A673 (cell line): ENCODE results near the gene CCDC33. TPM values are rescaled to one million over a fixed set of nuclear protein-coding genes. Genes with fewer than 3 reads are reported as not detected.
A peak's percentile ranks its signal among the peaks of the same experiment; 100 is the strongest.

Source experiments
- BruUV-seq: library from RNA; stranded (reverse); fragments of 400-500 nt; replicated peaks from 2 replicates; lab custom pipeline; 2021; lab: Mats Ljungman, UMichigan
- CTCF ChIA-PET: fragments of 300-600 bp; sonication (Branson Sonifier 250); formaldehyde crosslinking; loops from one replicate; lab custom pipeline; 2022; ENCODE audit warnings: antibody characterized with exemption; lab: Charles Lee
- POLR2A ChIA-PET: fragments of 300-600 bp; sonication (Branson Sonifier 250); formaldehyde crosslinking; loops from one replicate; lab custom pipeline; 2022; ENCODE audit warnings: antibody characterized with exemption; ENCODE audit not compliant: low non-redundant PET; lab: Charles Lee
- DNase-seq: peaks from one replicate; pipeline ENCODE4 v3.0.0-alpha.2; 2015; ENCODE audit warnings: low spot score
- H3K27ac ChIP-seq: fragments of 200-600 bp; sonication (generic); 2 replicates; pipeline ENCODE4 v1.5.1; 2016; ENCODE audit warnings: mixed run types, low read depth, mild to moderate bottlenecking, mixed read lengths, antibody characterized with exemption, low read length; ENCODE audit not compliant: poor library complexity, severe bottlenecking
- H3K27me3 ChIP-seq: fragments of 200-600 bp; sonication (generic); replicated peaks from 2 replicates; pipeline ENCODE4 v1.6.1; 2017; ENCODE audit warnings: mixed run types, low read depth, mild to moderate bottlenecking, mixed read lengths, antibody characterized with exemption, low read length; ENCODE audit not compliant: insufficient read depth, poor library complexity
- H3K36me3 ChIP-seq: fragments of 200-600 bp; sonication (generic); 2 replicates; pipeline ENCODE4 v1.6.1; 2016; ENCODE audit warnings: mixed run types, mild to moderate bottlenecking, mixed read lengths, antibody characterized with exemption, low read length; ENCODE audit not compliant: insufficient read depth, poor library complexity, severe bottlenecking
- H3K4me1 ChIP-seq: fragments of 200-600 bp; sonication (generic); 2 replicates; pipeline ENCODE4 v1.6.1; 2017; ENCODE audit warnings: mixed run types, mild to moderate bottlenecking, mixed read lengths, antibody characterized with exemption, low read length; ENCODE audit not compliant: insufficient read depth, poor library complexity, severe bottlenecking
- H3K4me3 ChIP-seq: fragments of 200-600 bp; sonication (generic); 2 replicates; pipeline ENCODE4 v1.5.1; 2016; ENCODE audit warnings: low read depth, mixed run types, mild to moderate bottlenecking, mixed read lengths, low read length; ENCODE audit not compliant: poor library complexity, severe bottlenecking
- H3K9me3 ChIP-seq: fragments of 200-600 bp; sonication (generic); 2 replicates; pipeline ENCODE4 v1.6.1; 2016; ENCODE audit warnings: mixed run types, low read depth, mild to moderate bottlenecking, mixed read lengths, antibody characterized with exemption, low read length; ENCODE audit not compliant: poor library complexity, severe bottlenecking
- EZH2 ChIP-seq: fragments of 200-600 bp; sonication (generic); IDR thresholded peaks from 2 replicates; pipeline ENCODE4 v1.6.1; 2017; ENCODE audit warnings: borderline replicate concordance, low read depth, mild to moderate bottlenecking, mixed read lengths, antibody characterized with exemption, low read length; ENCODE audit not compliant: poor library complexity, severe bottlenecking
- intact Hi-C: fragments of 100-400 bp; cut with micrococcal nuclease; formaldehyde crosslinking; loops from one replicate; pipeline ENCODE4 v1.10.0; 2022; ENCODE audit not compliant: unreplicated experiment
- total RNA-seq: library from RNA; stranded (reverse); gene quantifications from 2 replicates; pipeline ENCODE4 v1.2.3, GENCODE V29; 2021
- TF ChIP-seq, protein P1 (sequence below): fragments of 300-800, 200-600 bp; sonication (generic); conservative IDR thresholded peaks from 2 replicates; pipeline ENCODE4 v1.5.1; 2017; ENCODE audit warnings: low read depth, mild to moderate bottlenecking, antibody characterized with exemption, low read length, moderate library complexity, mixed read lengths

Gene CCDC33
- total RNA-seq, 1 experiment from 2014 or later = not detected

DNA sequence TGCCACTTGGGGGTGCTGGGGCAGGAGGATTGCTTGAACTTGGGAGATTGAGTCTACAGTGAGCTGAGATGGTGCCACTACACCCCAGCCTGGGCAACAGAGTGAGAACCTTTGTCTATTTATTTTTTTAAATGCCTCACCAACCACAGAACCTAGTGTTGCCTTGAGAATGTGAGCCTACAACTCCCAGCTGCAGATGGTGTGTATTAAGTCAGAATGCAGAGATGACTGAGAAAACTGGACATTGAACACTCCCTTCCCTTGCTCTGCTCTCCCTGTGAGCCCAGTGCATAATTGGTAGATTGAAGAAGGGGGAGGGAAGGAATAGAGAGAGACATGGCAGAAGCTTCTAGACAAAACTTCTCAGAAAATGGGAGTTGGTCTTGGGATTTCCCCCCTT is 53.5 kb downstream of the CCDC33 start:
- no peaks in the 10 kb centered on the region for H3K36me3 ChIP-seq
- no TSS peak for BruUV-seq
- intact Hi-C loops = no loop called here
- no peak overlapping the region for H3K4me3 ChIP-seq
- TF ChIP-seq, protein P1, sequence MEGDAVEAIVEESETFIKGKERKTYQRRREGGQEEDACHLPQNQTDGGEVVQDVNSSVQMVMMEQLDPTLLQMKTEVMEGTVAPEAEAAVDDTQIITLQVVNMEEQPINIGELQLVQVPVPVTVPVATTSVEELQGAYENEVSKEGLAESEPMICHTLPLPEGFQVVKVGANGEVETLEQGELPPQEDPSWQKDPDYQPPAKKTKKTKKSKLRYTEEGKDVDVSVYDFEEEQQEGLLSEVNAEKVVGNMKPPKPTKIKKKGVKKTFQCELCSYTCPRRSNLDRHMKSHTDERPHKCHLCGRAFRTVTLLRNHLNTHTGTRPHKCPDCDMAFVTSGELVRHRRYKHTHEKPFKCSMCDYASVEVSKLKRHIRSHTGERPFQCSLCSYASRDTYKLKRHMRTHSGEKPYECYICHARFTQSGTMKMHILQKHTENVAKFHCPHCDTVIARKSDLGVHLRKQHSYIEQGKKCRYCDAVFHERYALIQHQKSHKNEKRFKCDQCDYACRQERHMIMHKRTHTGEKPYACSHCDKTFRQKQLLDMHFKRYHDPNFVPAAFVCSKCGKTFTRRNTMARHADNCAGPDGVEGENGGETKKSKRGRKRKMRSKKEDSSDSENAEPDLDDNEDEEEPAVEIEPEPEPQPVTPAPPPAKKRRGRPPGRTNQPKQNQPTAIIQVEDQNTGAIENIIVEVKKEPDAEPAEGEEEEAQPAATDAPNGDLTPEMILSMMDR = no peak
- TF ChIP-seq EZH2 = no peak
- peaks cover 20% of the 10 kb centered on the region for H3K4me1 ChIP-seq
- DNase-seq = no peak
- CTCF ChIA-PET = no interaction called here
- POLR2A ChIA-PET = no interaction called here
- no peaks in the 10 kb centered on the region for H3K9me3 ChIP-seq
- no peaks in the 10 kb centered on the region for H3K27me3 ChIP-seq
- no peak overlapping the region for H3K27ac ChIP-seq

DNA sequence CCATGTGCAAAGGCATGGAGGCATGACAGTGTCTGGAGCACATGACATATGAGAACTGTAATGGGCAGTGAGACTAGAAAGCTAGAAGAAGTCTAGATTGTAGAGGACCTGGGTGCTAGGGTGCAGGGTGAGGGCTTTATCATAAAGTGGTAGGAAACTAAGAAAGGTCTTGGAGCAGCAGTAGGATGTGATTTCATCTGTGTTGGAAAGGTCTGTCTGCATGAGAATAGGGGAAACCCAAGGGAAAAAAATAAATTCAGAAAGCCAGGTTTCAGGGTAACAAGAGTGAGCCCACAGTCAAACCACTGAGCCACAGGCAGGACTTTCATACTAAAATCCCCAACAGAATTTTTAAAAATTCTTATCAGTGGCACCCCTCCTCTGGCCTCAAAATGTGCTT is 54.5 kb downstream of the CCDC33 start:
- Histone ChIP-seq H3K4me1 (peaks cover 20% of the 10 kb centered on the region), H3K27ac (peak overlapping the region; percentile 83), H3K36me3 (no peaks in the 10 kb centered on the region), H3K4me3 (peak overlapping the region; percentile 23), H3K9me3 (no peaks in the 10 kb centered on the region), H3K27me3 (no peaks in the 10 kb centered on the region)
- POLR2A ChIA-PET = no interaction called here
- TF ChIP-seq, protein P1 = no peak
- no peak for TF ChIP-seq EZH2
- no TSS peak for BruUV-seq
- no peak for DNase-seq
- intact Hi-C loops = loop anchor here (1.0 kb wide), 1 partner anchor 25 kb away; no protein-coding TSS in a partner anchor
- CTCF ChIA-PET = interaction anchor here (1.5 kb wide), 1 partner anchor 163 kb away, joined by 3 read pairs; no protein-coding TSS in a partner anchor

DNA sequence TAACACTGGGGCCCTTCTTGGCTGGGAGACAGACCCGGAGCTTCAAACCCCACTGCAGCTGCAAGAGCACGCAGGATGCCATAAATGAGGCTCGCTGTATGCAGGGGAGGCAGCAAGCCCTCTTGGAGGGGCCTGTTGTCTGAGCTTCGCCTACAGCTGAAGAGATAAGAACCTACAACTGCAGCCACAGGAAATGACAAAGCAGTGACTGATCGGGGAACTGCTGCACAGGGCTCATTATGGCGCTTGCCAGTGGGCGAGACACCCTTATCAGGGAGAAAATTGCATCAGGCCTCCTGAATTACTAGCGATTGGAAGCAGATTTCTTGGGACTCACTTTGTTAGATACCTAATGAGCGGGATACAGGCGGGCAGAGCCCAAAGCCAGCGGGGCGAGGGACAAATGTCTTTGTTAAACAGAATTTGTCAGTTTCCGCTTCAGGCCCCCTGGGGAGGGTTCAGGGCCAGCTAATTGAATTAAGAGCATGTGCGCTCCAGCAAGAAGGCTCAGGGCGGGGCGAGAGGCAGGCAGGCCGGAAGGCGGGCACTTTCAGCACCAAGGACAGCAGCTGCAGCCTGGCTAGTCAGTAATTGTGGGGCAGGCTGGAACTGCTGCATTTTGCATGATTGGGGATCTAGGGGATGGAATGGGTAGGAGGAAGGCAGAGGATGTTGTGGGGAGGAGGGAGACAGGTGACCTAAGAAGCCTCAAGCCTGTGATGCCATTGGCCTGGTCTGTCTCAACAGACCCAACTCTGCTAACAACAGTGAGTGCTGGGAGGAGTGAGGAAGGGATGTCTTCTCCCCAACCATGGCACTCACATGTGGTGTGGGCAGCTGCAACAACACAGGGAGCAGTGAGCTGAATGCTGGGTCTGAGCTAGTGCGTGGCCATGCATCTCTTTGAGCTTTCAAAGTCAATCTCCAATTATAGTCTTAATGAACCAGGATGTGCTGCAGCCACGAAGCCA is 55.3 kb downstream of the CCDC33 start:
- no TSS peak for BruUV-seq
- Histone ChIP-seq H3K27ac (peak overlapping the region; percentile 83), H3K36me3 (no peaks in the 10 kb centered on the region), H3K27me3 (no peaks in the 10 kb centered on the region), H3K4me1 (peaks cover 20% of the 10 kb centered on the region), H3K4me3 (peak overlapping the region; percentile 23), H3K9me3 (no peaks in the 10 kb centered on the region)
- ChIA-PET POLR2A (no interaction called here), CTCF (interaction anchor here (0.6 to 1.5 kb wide), 4 partner anchors 16 to 163 kb away, joined by 3 to 5 read pairs (median 3); no protein-coding TSS in a partner anchor)
- TF ChIP-seq EZH2 = no peak
- TF ChIP-seq, protein P1 = no peak
- DNase-seq = peak; percentile 99
- intact Hi-C loops = loop anchor here (1.0 kb wide), 1 partner anchor 26 kb away; no protein-coding TSS in a partner anchor
